GM12878 (cell line): ENCODE measurements around the gene GNGT2. TPM values are rescaled to one million over a fixed set of nuclear protein-coding genes. Genes with fewer than 3 reads are reported as not detected.

Source experiments
- CUX1 ChIP-seq: IDR thresholded peaks from 2 replicates; pipeline ENCODE4 v1.6.1; 2012; ENCODE audit warnings: improper control_type of control experiment, low read depth, low read length; ENCODE audit not compliant: insufficient replicate concordance
- ETV6 ChIP-seq, 2 experiments: fragments of 450-650 bp in 1 of 2; IDR thresholded peaks in 1 of 2; conservative IDR thresholded peaks in 1 of 2; 2 replicates each; pipeline ENCODE4 v1.6.1; 2014; ENCODE audit warnings: antibody characterized with exemption in 1 of 2, borderline replicate concordance in 1 of 2, low read depth in 1 of 2, mild to moderate bottlenecking in 1 of 2, moderate library complexity in 1 of 2
- FOXM1 ChIP-seq: IDR thresholded peaks from 2 replicates; pipeline ENCODE4 v1.6.1; 2012; ENCODE audit warnings: low read depth, mild to moderate bottlenecking, inconsistent platforms, low read length, moderate library complexity
- IKZF1 ChIP-seq: fragments of 450-650 bp; conservative IDR thresholded peaks from 2 replicates; pipeline ENCODE4 v1.6.1; 2017; ENCODE audit warnings: antibody characterized with exemption, mild to moderate bottlenecking
- MTA3 ChIP-seq: IDR thresholded peaks from 2 replicates; pipeline ENCODE4 v1.6.1; 2012; ENCODE audit warnings: low read length, inconsistent platforms, borderline replicate concordance
- NFYA ChIP-seq: IDR thresholded peaks from 2 replicates; pipeline ENCODE4 v1.6.1; 2011; ENCODE audit warnings: low read depth, mild to moderate bottlenecking, low read length, improper control_type of control experiment, borderline replicate concordance
- PAX8 ChIP-seq: fragments of 450-650 bp; IDR thresholded peaks from 2 replicates; pipeline ENCODE4 v1.6.1; 2017; ENCODE audit warnings: mild to moderate bottlenecking, moderate library complexity
- PML ChIP-seq: IDR thresholded peaks from 2 replicates; pipeline ENCODE4 v1.6.1; 2012; ENCODE audit warnings: low read length, inconsistent platforms
- RAD21 ChIP-seq: IDR thresholded peaks from 2 replicates; pipeline ENCODE4 v1.6.1; 2011; ENCODE audit warnings: mild to moderate bottlenecking, low read depth, low read length, moderate library complexity; ENCODE audit not compliant: insufficient read depth
- RBBP5 ChIP-seq: fragments of 200-600 bp; sonication (generic); conservative IDR thresholded peaks from 2 replicates; pipeline ENCODE4 v1.6.1; 2016
- RELA ChIP-seq: fragments of 450-650 bp; IDR thresholded peaks from 2 replicates; pipeline ENCODE4 v1.8.0; 2014; ENCODE audit warnings: borderline replicate concordance; ENCODE audit not compliant: partially characterized antibody
- SKIL ChIP-seq: fragments of 450-650 bp; IDR thresholded peaks from 2 replicates; pipeline ENCODE4 v1.6.1; 2017; ENCODE audit warnings: mild to moderate bottlenecking, low read depth, inconsistent platforms; ENCODE audit not compliant: poor library complexity, severe bottlenecking
- SMC3 ChIP-seq: IDR thresholded peaks from 2 replicates; pipeline ENCODE4 v1.6.1; 2011; ENCODE audit warnings: low read length, improper control_type of control experiment, borderline replicate concordance
- polyA plus RNA-seq, 11 experiments: library from polyadenylated mRNA; depleted of rRNA in 4 of 11; unstranded in 6 of 11; stranded (reverse) in 5 of 11; fragments of >200 nt; fragmentation: Nextera tagmentation in 4 of 11; fragmentation: Illumina TruSeq in 1 of 11; extraction: Ambion mirVana in 4 of 11; extraction: Trizol in 1 of 11; gene quantifications; 1 replicate in 1 of 11; 2 replicates in 10 of 11; pipeline versions ENCODE4 v1.2.1 to v1.2.3, GENCODE V29; 2011 to 2016; ENCODE audit warnings: inconsistent platforms in 2 of 11, missing spikeins in 2 of 11, low read depth in 1 of 11
- total RNA-seq, 4 experiments: library from RNA; depleted of rRNA in 3 of 4; stranded (reverse); fragments of >200 nt in 3 of 4; fragmentation: Illumina TruSeq in 1 of 4; extraction: Trizol in 1 of 4; gene quantifications; 2 replicates each; pipeline versions ENCODE4 v1.2.1 to v1.2.3, GENCODE V29; 2013 to 2021
- TF ChIP-seq, protein P1 (sequence below), 3 experiments: IDR thresholded peaks in 2 of 3; conservative IDR thresholded peaks in 1 of 3; 2 replicates each; pipeline ENCODE4 v1.5.1; 2011; ENCODE audit warnings: low read depth in 3 of 3, low read length in 3 of 3, mild to moderate bottlenecking in 3 of 3, control low read depth in 2 of 3, moderate library complexity in 2 of 3, inconsistent platforms in 1 of 3, mixed read lengths in 1 of 3; ENCODE audit not compliant: control insufficient read depth in 2 of 3, insufficient read depth in 1 of 3; ENCODE audit errors: extremely low read depth in 1 of 3
- TF ChIP-seq, protein P2 (sequence below): fragments of 450-650 bp; IDR thresholded peaks from 2 replicates; pipeline ENCODE4 v1.6.1; 2017; ENCODE audit warnings: low read depth, mild to moderate bottlenecking, moderate library complexity

The GNGT2 gene
- total and polyA plus RNA-seq, 10 of the 15 experiments (the other 5 are each of a cell fraction or from before 2014, with no cell fraction given) = 15.3 to 60.4 (median 32.0) TPM

DNA sequence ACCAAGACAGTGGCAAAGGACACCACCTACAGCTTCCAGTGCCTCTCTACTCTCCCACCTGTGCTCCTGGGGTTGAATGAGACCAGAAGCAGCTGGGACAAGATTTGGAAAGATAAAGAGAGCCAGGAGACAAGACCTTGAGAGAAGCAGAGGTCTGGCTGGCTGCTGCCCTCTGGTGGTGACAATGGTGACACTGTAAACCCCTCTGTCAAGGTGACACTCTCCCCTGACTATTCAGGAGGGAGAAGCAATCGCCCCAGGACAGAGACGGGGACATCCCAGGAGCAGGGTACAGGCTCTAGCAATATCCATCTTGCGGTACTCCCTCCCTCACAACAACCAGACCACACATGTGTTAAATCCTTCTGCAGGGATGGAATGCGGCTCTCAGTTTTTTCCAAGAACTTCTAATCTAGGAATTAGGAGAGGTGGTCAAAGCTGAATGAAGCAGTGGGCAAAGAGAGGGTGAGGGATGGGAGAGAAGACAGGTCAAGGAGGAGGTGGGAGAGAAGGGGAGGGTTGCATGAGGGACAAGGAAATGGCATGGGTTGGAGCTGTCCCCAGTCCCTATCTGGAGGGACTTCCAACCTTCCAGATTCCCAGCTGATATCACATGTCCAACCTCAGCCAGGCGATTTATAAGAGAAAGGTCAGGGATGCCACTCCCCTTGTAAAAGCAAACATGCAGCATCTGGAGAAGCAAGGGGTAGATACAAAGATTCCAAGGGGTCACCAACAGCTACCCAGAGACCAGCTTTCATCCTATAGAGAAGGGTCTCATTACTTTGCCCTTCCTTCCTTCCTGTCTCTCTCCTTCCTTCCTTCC, 17.3 kb upstream of the GNGT2 start (continued):
- TF ChIP-seq SKIL (peak; percentile 38), SMC3 (peak; percentile 94), RBBP5 (no peak), RELA (no peak), NFYA (no peak), PAX8 (no peak), PML (0 out of 2 replicates have a peak, but pooled peaks have one; percentile 41), FOXM1 (peak; percentile 22; the same call in 1 of the 2 replicates), RAD21 (peak; percentile 83), MTA3 (peak; percentile 63; the same call in 1 of the 2 replicates), IKZF1 (peak; percentile 21; the same call in 1 of the 2 replicates), CUX1 (no peak), ETV6 (conservative IDR thresholded peaks at IDR 0.05 in 1 of 2, IDR thresholded peaks at IDR 0.05 in 1 of 2; ENCODE audit: borderline replicate concordance in 1 of 2, low read depth in 1 of 2) (peak in 1 of 2 experiments; percentile 88; a peak in 2 of 4 replicates)
- TF ChIP-seq, protein P1, sequence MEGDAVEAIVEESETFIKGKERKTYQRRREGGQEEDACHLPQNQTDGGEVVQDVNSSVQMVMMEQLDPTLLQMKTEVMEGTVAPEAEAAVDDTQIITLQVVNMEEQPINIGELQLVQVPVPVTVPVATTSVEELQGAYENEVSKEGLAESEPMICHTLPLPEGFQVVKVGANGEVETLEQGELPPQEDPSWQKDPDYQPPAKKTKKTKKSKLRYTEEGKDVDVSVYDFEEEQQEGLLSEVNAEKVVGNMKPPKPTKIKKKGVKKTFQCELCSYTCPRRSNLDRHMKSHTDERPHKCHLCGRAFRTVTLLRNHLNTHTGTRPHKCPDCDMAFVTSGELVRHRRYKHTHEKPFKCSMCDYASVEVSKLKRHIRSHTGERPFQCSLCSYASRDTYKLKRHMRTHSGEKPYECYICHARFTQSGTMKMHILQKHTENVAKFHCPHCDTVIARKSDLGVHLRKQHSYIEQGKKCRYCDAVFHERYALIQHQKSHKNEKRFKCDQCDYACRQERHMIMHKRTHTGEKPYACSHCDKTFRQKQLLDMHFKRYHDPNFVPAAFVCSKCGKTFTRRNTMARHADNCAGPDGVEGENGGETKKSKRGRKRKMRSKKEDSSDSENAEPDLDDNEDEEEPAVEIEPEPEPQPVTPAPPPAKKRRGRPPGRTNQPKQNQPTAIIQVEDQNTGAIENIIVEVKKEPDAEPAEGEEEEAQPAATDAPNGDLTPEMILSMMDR (IDR thresholded peaks at IDR 0.05 in 2 of 3, conservative IDR thresholded peaks at IDR 0.05 in 1 of 3; ENCODE audit: control insufficient read depth in 2 of 3, extremely low read depth in 1 of 3, insufficient read depth in 1 of 3, low read depth in 3 of 3, low read length in 3 of 3) = peak; percentile 86 to 97 (median 87)
- TF ChIP-seq, protein P2, sequence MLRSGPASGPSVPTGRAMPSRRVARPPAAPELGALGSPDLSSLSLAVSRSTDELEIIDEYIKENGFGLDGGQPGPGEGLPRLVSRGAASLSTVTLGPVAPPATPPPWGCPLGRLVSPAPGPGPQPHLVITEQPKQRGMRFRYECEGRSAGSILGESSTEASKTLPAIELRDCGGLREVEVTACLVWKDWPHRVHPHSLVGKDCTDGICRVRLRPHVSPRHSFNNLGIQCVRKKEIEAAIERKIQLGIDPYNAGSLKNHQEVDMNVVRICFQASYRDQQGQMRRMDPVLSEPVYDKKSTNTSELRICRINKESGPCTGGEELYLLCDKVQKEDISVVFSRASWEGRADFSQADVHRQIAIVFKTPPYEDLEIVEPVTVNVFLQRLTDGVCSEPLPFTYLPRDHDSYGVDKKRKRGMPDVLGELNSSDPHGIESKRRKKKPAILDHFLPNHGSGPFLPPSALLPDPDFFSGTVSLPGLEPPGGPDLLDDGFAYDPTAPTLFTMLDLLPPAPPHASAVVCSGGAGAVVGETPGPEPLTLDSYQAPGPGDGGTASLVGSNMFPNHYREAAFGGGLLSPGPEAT = no peak
